Suppressor macrophage treated with lipopolysaccharide for 1 hour (primary cell): Measurements from ENCODE around the gene APOO.

Experiments used
- DNase-seq, 3 donors: peaks; one replicate each; pipeline ENCODE4 v3.0.0-alpha.2; 2020 to 2022

APOO gene

DNA sequence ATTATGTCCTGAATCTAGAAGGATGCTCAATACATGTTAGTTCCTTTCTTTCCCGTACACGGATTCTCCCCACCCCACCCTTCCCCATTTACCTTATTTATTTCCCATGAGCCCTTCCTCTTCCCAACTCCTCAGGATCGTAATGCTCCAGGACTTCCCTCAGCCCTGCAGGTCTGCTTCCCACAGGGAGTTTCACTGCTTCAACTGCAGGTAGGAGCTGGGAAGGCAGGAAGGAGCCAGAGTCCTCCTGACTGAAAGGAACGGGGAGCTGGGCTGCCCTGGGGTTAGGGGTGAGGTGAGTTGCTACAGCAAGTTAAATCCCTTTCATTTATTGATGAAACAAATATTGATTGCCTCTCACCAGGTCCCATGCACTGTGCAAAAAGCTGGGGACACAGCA, 91.6 kb downstream of the APOO start:
- DNase-seq: no peak

DNA sequence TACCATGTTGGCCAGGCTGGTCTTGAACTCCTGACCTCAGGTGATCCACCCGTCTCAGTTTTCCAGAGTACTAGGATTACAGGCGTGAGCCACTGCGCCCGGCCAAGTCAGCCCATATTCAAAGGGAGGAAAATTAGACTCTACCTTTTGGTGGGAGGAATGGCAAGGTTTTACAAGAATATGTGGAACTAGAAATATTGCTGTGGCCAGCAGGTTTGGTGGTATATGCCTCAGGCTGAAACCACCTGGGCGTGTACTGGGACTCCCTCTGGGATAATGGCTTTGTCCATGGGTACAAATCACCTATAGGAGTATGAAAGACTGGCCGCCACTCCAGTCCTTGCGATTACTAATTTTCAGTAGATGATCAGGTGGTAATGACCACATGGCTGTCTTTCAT, 92.4 kb downstream of the APOO start:
- DNase-seq: no peak

DNA sequence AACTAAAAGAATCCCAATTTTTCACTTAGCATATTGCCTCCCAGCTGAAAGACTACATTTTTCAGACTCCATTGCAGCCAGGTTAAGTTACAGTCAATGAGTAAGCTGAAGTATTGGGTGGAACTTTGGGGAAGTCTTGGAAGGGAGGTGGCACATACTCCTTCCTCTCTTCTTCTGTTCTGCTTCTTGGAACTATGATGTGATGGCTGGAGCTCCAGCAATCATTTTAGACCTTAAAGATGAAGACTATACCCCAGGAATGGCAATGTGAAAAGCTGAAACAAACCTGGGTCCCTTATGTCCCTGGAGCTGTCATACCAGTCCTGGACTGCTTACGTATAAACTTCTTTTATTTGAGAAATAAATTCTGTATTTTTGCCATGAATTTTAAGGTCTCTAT, 93.9 kb downstream of the APOO start:
- no peak for DNase-seq

DNA sequence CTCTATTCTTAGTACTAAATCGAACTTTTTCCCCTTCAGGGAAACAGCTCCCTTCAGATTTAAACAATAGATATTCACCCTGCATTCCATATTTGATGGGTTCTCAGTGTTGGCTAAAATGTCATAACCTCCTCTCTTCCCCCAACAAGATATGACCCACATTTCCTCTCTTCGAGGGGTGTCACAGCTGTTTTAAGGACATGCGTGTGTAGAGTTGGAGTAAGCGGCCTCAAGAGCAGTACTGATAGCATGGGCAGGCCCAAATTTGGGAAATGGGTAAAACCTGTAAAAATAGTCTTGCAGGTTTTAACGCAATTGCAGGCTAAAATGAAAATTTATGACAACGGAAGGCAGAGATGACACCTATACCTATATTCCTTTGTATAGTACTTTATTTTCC, 96.1 kb downstream of the APOO start:
- DNase-seq: peak in 1 of 3 donors; percentile 28

- peak; percentile 82 to 93 (median 89) for DNase-seq
Observed at GRCh38 chrX:23811108-23811651, 96.6 kb downstream of the APOO start.

DNA sequence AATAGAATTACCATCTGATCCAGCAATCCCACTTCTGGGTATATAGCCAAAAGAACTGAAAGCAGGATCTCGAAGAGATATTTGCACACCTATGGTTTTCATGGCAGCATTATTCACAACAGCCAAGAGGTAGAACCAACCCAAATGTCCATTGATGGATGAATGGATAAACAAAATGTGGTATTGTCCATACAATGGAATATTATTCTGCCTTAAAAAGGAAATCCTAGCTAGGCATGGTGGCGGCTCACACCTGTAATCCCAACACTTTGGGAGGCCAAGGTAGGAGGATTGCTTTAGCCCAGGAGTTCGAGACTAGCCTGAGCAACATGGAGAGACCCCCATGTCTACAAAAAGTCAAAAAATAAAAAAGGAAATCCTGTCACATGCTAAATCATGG, 97.5 kb downstream of the APOO start:
- DNase-seq: no peak

DNA sequence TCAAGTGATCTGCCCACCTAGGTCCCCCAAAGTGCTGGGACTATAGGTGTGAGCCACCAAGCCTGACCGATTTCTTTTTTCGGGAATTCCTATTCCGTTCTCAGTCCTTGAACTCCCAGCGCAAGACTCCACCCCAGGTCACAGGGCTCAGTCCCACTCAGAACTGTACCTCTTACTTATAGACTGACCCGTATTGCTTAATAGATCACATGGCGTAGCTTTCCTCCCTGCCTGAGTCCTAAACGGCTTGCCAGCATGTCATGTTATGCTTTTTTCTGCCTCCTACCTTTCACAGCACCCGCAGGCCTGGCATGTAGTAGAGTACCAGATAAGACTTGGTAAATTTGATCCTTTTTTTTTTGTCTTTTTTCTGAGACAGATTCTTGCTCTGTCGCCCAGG, 102.3 kb downstream of the APOO start:
- DNase-seq: peak; percentile 53 to 65 (median 58)

GRCh38 chrX:23804578-23804977, 103.2 kb downstream of the APOO start:
- DNase-seq: no peak

GRCh38 chrX:23803931-23804381, 103.8 kb downstream of the APOO start:
- DNase-seq: no peak

DNA sequence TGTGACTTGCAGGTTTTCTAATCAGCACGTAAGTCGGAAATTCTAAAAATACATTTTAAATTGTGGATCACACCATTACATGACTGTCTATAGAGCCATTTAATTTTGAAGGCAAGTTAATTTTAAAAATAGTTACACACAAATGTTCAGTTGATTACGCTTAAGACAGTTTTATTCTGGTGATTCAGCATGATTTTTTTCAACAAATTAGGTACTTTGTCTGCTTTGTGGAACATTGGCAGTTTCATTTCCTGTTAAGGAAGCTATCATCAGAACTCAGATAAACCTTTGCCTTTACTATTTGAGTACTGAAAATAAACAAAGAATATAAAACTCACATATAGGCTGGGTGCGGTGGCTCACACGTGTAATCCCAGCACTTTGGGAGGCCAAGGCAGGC, 105.3 kb downstream of the APOO start:
- DNase-seq: peak; percentile 22 to 72 (median 56)

GRCh38 chrX:23799469-23800065, 108.2 kb downstream of the APOO start:
- peak; percentile 64 to 79 (median 73) for DNase-seq

GRCh38 chrX:23797371-23798128, 110.2 kb downstream of the APOO start:
- no peak for DNase-seq

GRCh38 chrX:23795221-23795620, 112.5 kb downstream of the APOO start:
- DNase-seq: no peak

GRCh38 chrX:23792861-23793553, 114.7 kb downstream of the APOO start:
- no peak for DNase-seq

DNA sequence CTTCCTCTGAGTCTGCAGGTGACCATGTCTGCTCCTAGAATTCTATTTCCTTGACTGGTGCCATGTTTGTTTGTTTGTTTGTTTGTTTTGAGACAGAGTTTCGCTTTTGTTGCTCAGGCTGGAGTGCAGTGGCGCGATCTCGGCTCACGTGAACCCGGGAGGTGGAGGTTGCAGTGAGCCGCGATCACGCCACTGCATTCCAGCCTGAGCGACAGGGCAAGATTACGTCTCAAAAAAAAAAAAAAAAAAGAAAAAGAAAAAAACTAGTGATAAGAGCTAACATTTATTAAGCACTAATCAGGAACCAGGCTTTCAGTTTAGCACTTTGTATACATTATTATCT, 117.6 kb downstream of the APOO start:
- no peak for DNase-seq

- no peak for DNase-seq
Observed at GRCh38 chrX:23789386-23790154, 118.2 kb downstream of the APOO start.

DNA sequence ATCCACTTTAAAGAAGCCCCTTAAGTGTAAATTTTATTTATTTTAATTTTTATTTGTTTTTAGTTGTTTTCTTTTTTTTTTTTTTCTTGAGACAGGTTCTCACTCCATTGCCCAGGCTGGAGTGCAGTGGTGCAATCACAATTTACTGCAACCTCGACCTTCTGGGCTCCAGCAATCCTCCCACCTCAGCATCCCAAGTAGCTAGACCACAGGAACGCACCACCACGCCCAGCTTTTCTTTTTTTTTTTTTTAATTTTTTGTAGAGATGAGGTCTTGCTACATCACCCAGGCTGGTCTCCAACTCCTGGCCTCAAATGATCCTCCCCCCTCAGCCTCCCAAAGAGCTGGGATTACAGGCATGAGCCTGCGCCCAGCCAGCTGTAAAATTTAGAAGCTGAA, 118.8 kb downstream of the APOO start:
- no peak for DNase-seq

DNA sequence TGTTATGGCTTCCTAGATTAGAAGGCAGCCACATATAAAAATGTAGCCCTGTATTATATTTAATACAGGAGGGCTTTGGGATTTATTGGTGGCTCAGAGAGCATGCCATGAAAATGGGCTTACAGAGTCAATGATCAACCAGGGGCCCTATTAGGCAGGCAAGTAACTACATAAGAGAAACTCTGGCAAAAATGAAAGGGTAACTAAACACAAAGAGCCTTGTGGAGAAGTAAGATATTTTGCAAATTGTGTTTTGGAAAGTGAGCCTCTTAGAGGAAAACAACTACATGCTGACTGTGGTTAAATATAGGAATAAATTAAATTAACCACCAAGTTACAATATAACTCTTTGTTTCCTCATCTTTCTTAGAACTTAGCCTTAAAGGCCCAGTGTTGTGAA, 119.2 kb downstream of the APOO start:
- peak in 1 of 3 donors; percentile 38 for DNase-seq

- no peak for DNase-seq
Observed at GRCh38 chrX:23787745-23788118, 120.0 kb downstream of the APOO start.

DNA sequence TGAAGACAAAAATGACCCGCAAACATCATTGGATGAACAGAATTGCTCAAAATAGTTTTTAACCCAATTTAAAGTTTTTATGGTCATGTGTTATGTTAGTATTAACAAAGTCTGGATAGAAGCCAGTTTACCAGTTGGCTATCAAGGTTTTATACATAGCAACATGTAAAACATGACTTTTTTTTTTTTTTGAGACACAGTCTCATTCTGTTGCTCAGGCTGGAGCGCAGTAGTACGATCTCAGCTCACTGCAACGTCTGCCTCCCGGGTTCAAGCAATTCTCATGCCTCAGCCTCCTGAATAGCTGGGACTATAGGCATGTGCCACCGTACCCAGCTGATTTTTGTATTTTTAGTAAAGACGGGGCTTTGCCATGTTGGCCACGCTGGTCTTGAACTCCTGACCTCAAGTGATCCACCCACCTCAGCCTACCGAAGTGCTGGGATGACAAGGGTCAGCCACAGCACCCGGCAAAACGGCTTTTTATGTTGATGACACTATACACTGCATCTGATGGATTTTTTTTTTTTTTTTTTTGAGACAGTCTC, 121.4 kb downstream of the APOO start:
- peak; percentile 59 to 72 (median 70) for DNase-seq

DNA sequence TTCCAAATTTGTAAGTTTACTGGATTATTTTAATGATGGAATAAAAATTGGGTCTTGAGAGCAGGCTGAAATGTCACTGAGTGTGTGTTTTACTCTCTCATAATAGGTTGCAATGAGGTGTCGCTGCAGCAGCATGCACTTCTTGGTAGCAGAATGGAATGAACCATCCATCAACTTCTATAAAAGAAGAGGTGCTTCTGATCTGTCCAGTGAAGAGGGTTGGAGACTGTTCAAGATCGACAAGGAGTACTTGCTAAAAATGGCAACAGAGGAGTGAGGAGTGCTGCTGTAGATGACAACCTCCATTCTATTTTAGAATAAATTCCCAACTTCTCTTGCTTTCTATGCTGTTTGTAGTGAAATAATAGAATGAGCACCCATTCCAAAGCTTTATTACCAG, 122.2 kb downstream of the APOO start:
- DNase-seq: peak in 1 of 3 donors; percentile 33

- DNase-seq: peak; percentile 53 to 81 (median 68)
Observed at GRCh38 chrX:23784470-23785331, 123.0 kb downstream of the APOO start.
